Natural killer cell treated with Interleukin-12 subunit alpha and Interleukin-12 subunit beta and Interleukin-15 and Interleukin-18, amount 100 ng/mL, for 72 hours (primary cell): ENCODE data around the gene TNN. TPM values are rescaled to one million over a fixed set of nuclear protein-coding genes. Genes with fewer than 3 reads are reported as not detected.
A peak's percentile ranks its signal among the peaks of the same experiment; 100 is the strongest.
"Not testable (repeated sequence)": the region's sequence is repeated elsewhere in the genome, so short reads cannot be mapped to it uniquely, and the experiment has no call there.

Experiments
- ATAC-seq, 2 donors: fragments of 150-1000 bp; cut with Tn5 transposase in 1 of 2; sonication (Bioruptor Pico), chemical (Tn5 transposase) in 1 of 2; 2 replicates each; pipeline ENCODE4 v1.10.0; 2021
- DNase-seq: peaks from one replicate; pipeline ENCODE4 v3.0.0; 2022; ENCODE audit warnings: low spot score
- H3K27ac Mint-ChIP-seq, 2 donors: 1 replicate in 1 of 2; 2 replicates in 1 of 2; pipeline ENCODE4 v1.8.0; 2022; ENCODE audit warnings: mixed read lengths in 2 of 2, mild to moderate bottlenecking in 1 of 2, moderate library complexity in 1 of 2
- H3K27me3 Mint-ChIP-seq, 2 donors: 1 replicate in 1 of 2; 2 replicates in 1 of 2; pipeline ENCODE4 v1.8.0; 2022; ENCODE audit warnings: mixed read lengths in 2 of 2
- H3K36me3 Mint-ChIP-seq: one replicate; pipeline ENCODE4 v1.8.0; 2022; ENCODE audit warnings: mixed read lengths
- H3K4me1 Mint-ChIP-seq, 2 donors: 1 replicate in 1 of 2; 2 replicates in 1 of 2; pipeline ENCODE4 v1.8.0; 2022; ENCODE audit warnings: low read depth in 2 of 2, mixed read lengths in 2 of 2, mild to moderate bottlenecking in 1 of 2
- H3K4me3 Mint-ChIP-seq: one replicate; pipeline ENCODE4 v1.8.0; 2022; ENCODE audit warnings: mixed read lengths
- H3K9me3 Mint-ChIP-seq: 2 replicates; pipeline ENCODE4 v1.8.0; 2022; ENCODE audit warnings: mixed read lengths
- total RNA-seq, 2 donors: library from RNA; stranded (reverse); gene quantifications; one replicate each; pipeline ENCODE4 v1.2.3, GENCODE V29; 2022

Gene TNN
- total RNA-seq, 2 donors from 2014 or later, result not detected

- not testable (repeated sequence) for H3K9me3 Mint-ChIP-seq, DNase-seq, H3K4me1 Mint-ChIP-seq, H3K27ac Mint-ChIP-seq, H3K4me3 Mint-ChIP-seq, H3K36me3 Mint-ChIP-seq, H3K27me3 Mint-ChIP-seq, ATAC-seq
Observed at GRCh38 chr1:175106536-175106935, 38.9 kb downstream of the TNN start.

GRCh38 chr1:175108331-175108820 lies 40.7 kb downstream of the TNN start:
- ATAC-seq, H3K9me3 Mint-ChIP-seq, H3K27ac Mint-ChIP-seq, H3K36me3 Mint-ChIP-seq, H3K4me1 Mint-ChIP-seq, H3K4me3 Mint-ChIP-seq, H3K27me3 Mint-ChIP-seq, DNase-seq: not testable (repeated sequence)

GRCh38 chr1:175114996-175115395 lies 47.4 kb downstream of the TNN start:
- ATAC-seq, result peak in 1 of 2 donors; percentile 61
- peaks cover 3% of the 10 kb centered on the region for H3K9me3 Mint-ChIP-seq
- no peak overlapping the region for H3K27ac Mint-ChIP-seq
- H3K36me3 Mint-ChIP-seq, result peaks cover 12% of the 10 kb centered on the region
- no peak overlapping the region for H3K4me3 Mint-ChIP-seq
- peaks cover 12 to 25% of the 10 kb centered on the region in 2 donors for H3K27me3 Mint-ChIP-seq
- no peaks in the 10 kb centered on the region for H3K4me1 Mint-ChIP-seq
- DNase-seq, result no peak

- DNase-seq (no peak), ATAC-seq (no peak)
- H3K36me3 Mint-ChIP-seq, result peaks cover 12% of the 10 kb centered on the region
- H3K9me3 Mint-ChIP-seq, result peaks cover 3% of the 10 kb centered on the region
- H3K4me3 Mint-ChIP-seq, result no peak overlapping the region
- H3K27ac Mint-ChIP-seq, result no peak overlapping the region
- H3K4me1 Mint-ChIP-seq, result no peaks in the 10 kb centered on the region
- peaks cover 12 to 31% of the 10 kb centered on the region in 2 donors for H3K27me3 Mint-ChIP-seq
Observed at GRCh38 chr1:175116210-175116798, 48.7 kb downstream of the TNN start.

- peak in 1 of 2 donors; percentile 53 for ATAC-seq
- peaks cover 14 to 35% of the 10 kb centered on the region in 2 donors for H3K27me3 Mint-ChIP-seq
- DNase-seq, result no peak
- H3K4me1 Mint-ChIP-seq, result no peaks in the 10 kb centered on the region
- H3K36me3 Mint-ChIP-seq, result peaks cover 12% of the 10 kb centered on the region
- no peak overlapping the region for H3K27ac Mint-ChIP-seq
- H3K9me3 Mint-ChIP-seq, result peaks cover 3% of the 10 kb centered on the region
- no peak overlapping the region for H3K4me3 Mint-ChIP-seq
Observed at GRCh38 chr1:175116903-175117302, 49.3 kb downstream of the TNN start.

GRCh38 chr1:175118375-175119367 lies 51.0 kb downstream of the TNN start:
- DNase-seq (no peak), ATAC-seq (no peak)
- Mint-ChIP-seq H3K9me3 (no peaks in the 10 kb centered on the region), H3K4me3 (no peak overlapping the region), H3K4me1 (no peaks in the 10 kb centered on the region), H3K36me3 (peaks cover 4% of the 10 kb centered on the region), H3K27ac (no peak overlapping the region), H3K27me3 (peaks cover 10 to 27% of the 10 kb centered on the region in 2 donors)

- peaks cover 6% of the 10 kb centered on the region in 2 donors for H3K4me1 Mint-ChIP-seq
Observed at GRCh38 chr1:175120511-175120910, 52.9 kb downstream of the TNN start.

GRCh38 chr1:175124861-175125260 lies 57.2 kb downstream of the TNN start:
- H3K36me3 Mint-ChIP-seq, result no peaks in the 10 kb centered on the region
- H3K9me3 Mint-ChIP-seq, result no peaks in the 10 kb centered on the region
- H3K27me3 Mint-ChIP-seq, result peaks cover 10 to 11% of the 10 kb centered on the region in 2 donors
- ATAC-seq (peak in 1 of 2 donors; percentile 63), DNase-seq (no peak)
- H3K4me1 Mint-ChIP-seq, result peaks cover 6% of the 10 kb centered on the region in 2 donors
- peak overlapping the region; percentile 26 for H3K4me3 Mint-ChIP-seq
- peak overlapping the region in 1 of 2 donors; percentile 73 for H3K27ac Mint-ChIP-seq

More at GRCh38 chr1:175120511-175120910, 52.9 kb downstream of the TNN start:
- H3K9me3 Mint-ChIP-seq, result no peaks in the 10 kb centered on the region
- no peak for DNase-seq
- no peaks in the 10 kb centered on the region for H3K36me3 Mint-ChIP-seq
- peaks cover 5 to 17% of the 10 kb centered on the region in 2 donors for H3K27me3 Mint-ChIP-seq
- no peak overlapping the region for H3K27ac Mint-ChIP-seq
- no peak for ATAC-seq
- H3K4me3 Mint-ChIP-seq, result no peak overlapping the region

- H3K27ac Mint-ChIP-seq, result no peak overlapping the region
- DNase-seq, result no peak
Observed at GRCh38 chr1:175126347-175126746, 58.7 kb downstream of the TNN start.

GRCh38 chr1:175127565-175127964 lies 59.9 kb downstream of the TNN start:
- ATAC-seq (no peak), DNase-seq (no peak)
- H3K27ac Mint-ChIP-seq, result no peak overlapping the region
- H3K4me1 Mint-ChIP-seq, result peaks cover 6% of the 10 kb centered on the region in 2 donors
- no peak overlapping the region for H3K4me3 Mint-ChIP-seq
- H3K9me3 Mint-ChIP-seq, result no peaks in the 10 kb centered on the region
- peaks cover 0 to 9% of the 10 kb centered on the region in 2 donors for H3K27me3 Mint-ChIP-seq
- H3K36me3 Mint-ChIP-seq, result no peaks in the 10 kb centered on the region

More at GRCh38 chr1:175126347-175126746, 58.7 kb downstream of the TNN start:
- Mint-ChIP-seq H3K36me3 (no peaks in the 10 kb centered on the region), H3K4me3 (no peak overlapping the region), H3K4me1 (peaks cover 6% of the 10 kb centered on the region in 2 donors), H3K9me3 (no peaks in the 10 kb centered on the region), H3K27me3 (peaks cover 4 to 11% of the 10 kb centered on the region in 2 donors)
- no peak for ATAC-seq

- ATAC-seq, result no peak
Observed at GRCh38 chr1:175128523-175128922, 60.9 kb downstream of the TNN start.

GRCh38 chr1:175129182-175129581 lies 61.5 kb downstream of the TNN start:
- Mint-ChIP-seq H3K4me1 (peaks cover 6% of the 10 kb centered on the region in 2 donors), H3K9me3 (no peaks in the 10 kb centered on the region), H3K36me3 (no peaks in the 10 kb centered on the region), H3K27ac (no peak overlapping the region), H3K27me3 (peaks cover 7 to 13% of the 10 kb centered on the region in 2 donors), H3K4me3 (no peak overlapping the region)
- ATAC-seq, result no peak
- no peak for DNase-seq

More at GRCh38 chr1:175128523-175128922, 60.9 kb downstream of the TNN start:
- Mint-ChIP-seq H3K36me3 (no peaks in the 10 kb centered on the region), H3K27me3 (peaks cover 4 to 12% of the 10 kb centered on the region in 2 donors), H3K27ac (no peak overlapping the region), H3K4me3 (no peak overlapping the region), H3K4me1 (peaks cover 6% of the 10 kb centered on the region in 2 donors), H3K9me3 (no peaks in the 10 kb centered on the region)
- no peak for DNase-seq

GRCh38 chr1:175129644-175129996 lies 62.0 kb downstream of the TNN start:
- peaks cover 12 to 14% of the 10 kb centered on the region in 2 donors for H3K27me3 Mint-ChIP-seq
- no peaks in the 10 kb centered on the region for H3K9me3 Mint-ChIP-seq
- peaks cover 4% of the 10 kb centered on the region in 2 donors for H3K4me1 Mint-ChIP-seq
- peak in 1 of 2 donors; percentile 29 for ATAC-seq
- DNase-seq, result no peak
- no peak overlapping the region for H3K27ac Mint-ChIP-seq
- no peak overlapping the region for H3K4me3 Mint-ChIP-seq
- H3K36me3 Mint-ChIP-seq, result no peaks in the 10 kb centered on the region
